HG02973 (cell line): ENCODE measurements around the gene SASH1.

Experiments
- ATAC-seq: cut with Tn5 transposase; IDR thresholded peaks from one replicate; pipeline ENCODE4 v1.9.1; 2021; ENCODE audit warnings: moderate library complexity; ENCODE audit not compliant: unreplicated experiment

The SASH1 gene

GRCh38 chr6:148455225-148455624 is 112.6 kb downstream of the SASH1 start:
- ATAC-seq, result no peak

- no peak for ATAC-seq
These were observed 113.3 kb downstream of the SASH1 start for GRCh38 chr6:148455674-148456558.

GRCh38 chr6:148457137-148457842 is 114.7 kb downstream of the SASH1 start:
- no peak for ATAC-seq

GRCh38 chr6:148457843-148458159 is 115.2 kb downstream of the SASH1 start:
- ATAC-seq, result no peak

- no peak for ATAC-seq
These were observed 116.6 kb downstream of the SASH1 start for GRCh38 chr6:148459238-148459637.

- ATAC-seq, result no peak
These were observed 118.4 kb downstream of the SASH1 start for GRCh38 chr6:148460876-148461646.

GRCh38 chr6:148461986-148462577 is 119.4 kb downstream of the SASH1 start:
- no peak for ATAC-seq

- ATAC-seq, result no peak
These were observed 121.0 kb downstream of the SASH1 start for GRCh38 chr6:148463671-148464070.

GRCh38 chr6:148464319-148465010 is 121.8 kb downstream of the SASH1 start:
- peak; percentile 87 for ATAC-seq

- ATAC-seq, result no peak
These were observed 122.3 kb downstream of the SASH1 start for GRCh38 chr6:148465011-148465335.

- ATAC-seq, result no peak
These were observed 123.0 kb downstream of the SASH1 start for GRCh38 chr6:148465670-148466069.

GRCh38 chr6:148466158-148466557 is 123.5 kb downstream of the SASH1 start:
- ATAC-seq, result no peak

- ATAC-seq, result no peak
These were observed 125.3 kb downstream of the SASH1 start for GRCh38 chr6:148467926-148468325.

GRCh38 chr6:148470156-148470555 is 127.5 kb downstream of the SASH1 start:
- no peak for ATAC-seq

GRCh38 chr6:148470606-148471465 is 128.2 kb downstream of the SASH1 start:
- no peak for ATAC-seq

GRCh38 chr6:148471624-148472159 is 129.1 kb downstream of the SASH1 start:
- no peak for ATAC-seq

GRCh38 chr6:148472171-148473105 is 129.8 kb downstream of the SASH1 start:
- ATAC-seq, result no peak

- no peak for ATAC-seq
These were observed 136.9 kb downstream of the SASH1 start for GRCh38 chr6:148479497-148479896.
